GM12892 (cell line): ENCODE measurements around the gene CRK.

Source experiments
- DNase-seq: peaks from one replicate; pipeline ENCODE4 v3.0.0; 2011; ENCODE audit not compliant: insufficient read length
- FAIRE-seq: peaks from 2 replicates; lab custom pipeline; 2011; peaks lifted over from hg19 to GRCh38; lab: Jason Lieb, UNC
- POLR2A ChIP-seq: IDR thresholded peaks from 2 replicates; pipeline ENCODE4 v1.6.1; 2011; ENCODE audit warnings: low read depth, low read length, control low read depth
- POLR2AphosphoS5 ChIP-seq: IDR thresholded peaks from 2 replicates; pipeline ENCODE4 v1.6.1; 2011; ENCODE audit warnings: low read depth, low read length, control low read depth
- TAF1 ChIP-seq: IDR thresholded peaks from 2 replicates; pipeline ENCODE4 v1.6.1; 2011; ENCODE audit warnings: low read depth, mild to moderate bottlenecking, control low read depth, low read length, borderline replicate concordance

Gene CRK

DNA sequence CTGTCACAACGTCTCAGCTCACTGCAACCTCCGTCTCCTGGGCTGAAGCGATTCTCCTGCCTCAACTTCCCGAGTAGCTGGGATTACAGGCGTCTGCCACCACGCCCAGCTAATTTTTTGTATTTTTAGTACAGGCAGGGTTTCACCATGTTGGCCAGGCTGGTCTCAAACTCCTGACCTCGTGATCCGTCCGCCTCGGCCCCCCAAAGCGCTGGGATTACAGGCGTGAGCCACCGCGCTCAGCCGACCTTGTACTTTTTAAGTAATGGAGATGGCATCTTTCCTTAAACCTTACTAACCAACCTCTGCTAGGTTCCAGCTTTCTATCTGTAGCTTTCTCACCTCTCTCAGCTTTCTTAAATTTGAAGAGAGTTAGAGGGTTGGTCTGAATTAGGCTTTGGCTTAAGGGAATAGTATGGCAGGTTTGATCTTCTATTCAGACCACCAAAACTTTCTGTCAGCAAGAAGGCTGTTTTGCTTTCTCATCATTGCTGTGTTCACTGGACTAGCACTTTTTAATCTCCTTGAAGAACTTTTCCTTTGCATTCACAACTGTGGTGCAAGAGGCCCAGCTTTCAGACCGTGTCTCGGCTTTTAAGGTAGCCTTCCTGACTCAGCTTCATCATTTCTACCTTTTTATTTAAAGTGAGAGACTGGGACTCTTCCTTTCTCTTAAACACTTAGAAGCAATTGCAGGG lies 84.0 kb downstream of the CRK start:
- FAIRE-seq, result no peak
- no peak for DNase-seq

More for the DNA sequence above, 84.0 kb downstream of the CRK start:
- TF ChIP-seq TAF1 (no peak), POLR2AphosphoS5 (no peak), POLR2A (no peak)
